Activated T-helper 17 cell treated with anti-CD3 and anti-CD28 coated beads, Interleukin-2, amount 50 U/mL, for 72 hours (primary cell): ENCODE measurements around the gene LYRM9. TPM values are rescaled to one million over a fixed set of nuclear protein-coding genes. Genes with fewer than 3 reads are reported as not detected.
"Not testable (repeated sequence)": the region's sequence is repeated elsewhere in the genome, so short reads cannot be mapped to it uniquely, and the experiment has no call there.

ENCODE experiments used
- ATAC-seq: fragments of 150-1000 bp; cut with Tn5 transposase; replicated peaks from 2 replicates; pipeline ENCODE4 v1.10.0; 2021; ENCODE audit warnings: mild to moderate bottlenecking, moderate library complexity
- H3K27ac Mint-ChIP-seq: one replicate; pipeline ENCODE4 v1.8.0; 2022; ENCODE audit warnings: mixed read lengths
- H3K27me3 Mint-ChIP-seq: one replicate; pipeline ENCODE4 v1.8.0; 2022; ENCODE audit warnings: mixed read lengths
- H3K36me3 Mint-ChIP-seq: one replicate; pipeline ENCODE4 v1.8.0; 2022; ENCODE audit warnings: low read depth, mild to moderate bottlenecking, mixed read lengths
- H3K4me1 Mint-ChIP-seq: one replicate; pipeline ENCODE4 v1.8.0; 2022; ENCODE audit warnings: mixed read lengths
- H3K4me3 Mint-ChIP-seq: one replicate; pipeline ENCODE4 v1.8.0; 2022; ENCODE audit warnings: mild to moderate bottlenecking, mixed read lengths
- H3K9me3 Mint-ChIP-seq: one replicate; pipeline ENCODE4 v1.8.0; 2022; ENCODE audit warnings: mixed read lengths
- total RNA-seq, 2 donors: library from RNA; stranded (reverse); gene quantifications; one replicate each; pipeline ENCODE4 v1.2.3, GENCODE V29; 2022

Gene LYRM9
- total RNA-seq, 2 donors from 2014 or later = 1.4 to 2.0 TPM

- Mint-ChIP-seq H3K36me3 (no peaks in the 10 kb centered on the region), H3K27ac (no peak overlapping the region), H3K4me1 (peaks cover 8% of the 10 kb centered on the region), H3K9me3 (no peaks in the 10 kb centered on the region), H3K4me3 (no peak overlapping the region), H3K27me3 (peaks cover 20% of the 10 kb centered on the region)
- no peak for ATAC-seq
Measured at GRCh38 chr17:27895940-27896535, 2.9 kb upstream of the LYRM9 start.

GRCh38 chr17:27895123-27895895 lies 2.1 kb upstream of the LYRM9 start:
- Mint-ChIP-seq H3K27ac (no peak overlapping the region), H3K4me1 (peaks cover 8% of the 10 kb centered on the region), H3K9me3 (no peaks in the 10 kb centered on the region), H3K36me3 (no peaks in the 10 kb centered on the region), H3K27me3 (peaks cover 20% of the 10 kb centered on the region), H3K4me3 (no peak overlapping the region)
- no peak for ATAC-seq

GRCh38 chr17:27893841-27894503 lies 807 bp upstream of the LYRM9 start:
- Mint-ChIP-seq H3K4me3 (peak overlapping the region; percentile 79), H3K27ac (peak overlapping the region; percentile 82), H3K9me3 (no peaks in the 10 kb centered on the region), H3K36me3 (no peaks in the 10 kb centered on the region), H3K27me3 (peaks cover 17% of the 10 kb centered on the region), H3K4me1 (peaks cover 8% of the 10 kb centered on the region)
- ATAC-seq = no peak

GRCh38 chr17:27892542-27892865 lies 661 bp downstream of the LYRM9 start:
- Mint-ChIP-seq H3K27me3 (peaks cover 16% of the 10 kb centered on the region), H3K27ac (peak overlapping the region; percentile 78), H3K4me1 (peaks cover 8% of the 10 kb centered on the region), H3K4me3 (peak overlapping the region; percentile 79), H3K9me3 (no peaks in the 10 kb centered on the region), H3K36me3 (no peaks in the 10 kb centered on the region)
- no peak for ATAC-seq

GRCh38 chr17:27891841-27892240 lies 1.3 kb downstream of the LYRM9 start:
- ATAC-seq = no peak
- H3K4me3 Mint-ChIP-seq = no peak overlapping the region
- peaks cover 8% of the 10 kb centered on the region for H3K4me1 Mint-ChIP-seq
- no peak overlapping the region for H3K27ac Mint-ChIP-seq
- H3K27me3 Mint-ChIP-seq = peaks cover 12% of the 10 kb centered on the region
- no peaks in the 10 kb centered on the region for H3K9me3 Mint-ChIP-seq
- no peaks in the 10 kb centered on the region for H3K36me3 Mint-ChIP-seq

GRCh38 chr17:27889711-27890251 lies 3.4 kb downstream of the LYRM9 start:
- Mint-ChIP-seq H3K4me3 (no peak overlapping the region), H3K27me3 (peaks cover 3% of the 10 kb centered on the region), H3K4me1 (peaks cover 8% of the 10 kb centered on the region), H3K36me3 (no peaks in the 10 kb centered on the region), H3K27ac (no peak overlapping the region), H3K9me3 (no peaks in the 10 kb centered on the region)
- ATAC-seq = no peak

- Mint-ChIP-seq H3K9me3 (no peaks in the 10 kb centered on the region), H3K36me3 (no peaks in the 10 kb centered on the region), H3K27ac (no peak overlapping the region), H3K4me3 (no peak overlapping the region), H3K27me3 (no peaks in the 10 kb centered on the region), H3K4me1 (peaks cover 11% of the 10 kb centered on the region)
- ATAC-seq = no peak
Measured at GRCh38 chr17:27888945-27889344, 4.2 kb downstream of the LYRM9 start.

- Mint-ChIP-seq H3K4me1 (peaks cover 8% of the 10 kb centered on the region), H3K9me3 (no peaks in the 10 kb centered on the region), H3K27ac (no peak overlapping the region), H3K27me3 (no peaks in the 10 kb centered on the region), H3K36me3 (no peaks in the 10 kb centered on the region), H3K4me3 (no peak overlapping the region)
- ATAC-seq = no peak
Measured at GRCh38 chr17:27888067-27888466, 5.1 kb downstream of the LYRM9 start.

- H3K27ac Mint-ChIP-seq, H3K36me3 Mint-ChIP-seq, H3K4me3 Mint-ChIP-seq, H3K27me3 Mint-ChIP-seq, H3K9me3 Mint-ChIP-seq, ATAC-seq, H3K4me1 Mint-ChIP-seq: not testable (repeated sequence)
Measured at GRCh38 chr17:27886348-27886906, 6.7 kb downstream of the LYRM9 start.

- peaks cover 8% of the 10 kb centered on the region for H3K4me1 Mint-ChIP-seq
- H3K27me3 Mint-ChIP-seq = no peaks in the 10 kb centered on the region
- H3K36me3 Mint-ChIP-seq = no peaks in the 10 kb centered on the region
- H3K27ac Mint-ChIP-seq = no peak overlapping the region
- no peaks in the 10 kb centered on the region for H3K9me3 Mint-ChIP-seq
- no peak overlapping the region for H3K4me3 Mint-ChIP-seq
- ATAC-seq = no peak
Measured at GRCh38 chr17:27882162-27882840, 10.9 kb downstream of the LYRM9 start.

GRCh38 chr17:27879987-27880608 lies 13.1 kb downstream of the LYRM9 start:
- Mint-ChIP-seq H3K4me1 (peaks cover 8% of the 10 kb centered on the region), H3K4me3 (no peak overlapping the region), H3K27me3 (no peaks in the 10 kb centered on the region), H3K27ac (peak overlapping the region; percentile 66), H3K9me3 (no peaks in the 10 kb centered on the region), H3K36me3 (no peaks in the 10 kb centered on the region)
- ATAC-seq = peak; percentile 93

- peak overlapping the region; percentile 69 for H3K27ac Mint-ChIP-seq
- H3K9me3 Mint-ChIP-seq = no peaks in the 10 kb centered on the region
- no peaks in the 10 kb centered on the region for H3K36me3 Mint-ChIP-seq
- peaks cover 4% of the 10 kb centered on the region for H3K4me1 Mint-ChIP-seq
- ATAC-seq = peak; percentile 65
- no peak overlapping the region for H3K4me3 Mint-ChIP-seq
- H3K27me3 Mint-ChIP-seq = no peaks in the 10 kb centered on the region
Measured at GRCh38 chr17:27878776-27879562, 14.2 kb downstream of the LYRM9 start.

GRCh38 chr17:27873746-27874145 lies 19.4 kb downstream of the LYRM9 start:
- no peaks in the 10 kb centered on the region for H3K27me3 Mint-ChIP-seq
- H3K4me1 Mint-ChIP-seq = peaks cover 4% of the 10 kb centered on the region
- no peaks in the 10 kb centered on the region for H3K9me3 Mint-ChIP-seq
- no peak overlapping the region for H3K27ac Mint-ChIP-seq
- no peak for ATAC-seq
- H3K4me3 Mint-ChIP-seq = no peak overlapping the region
- no peaks in the 10 kb centered on the region for H3K36me3 Mint-ChIP-seq
